ENCODE results near the gene CYB5R4.

GRCh38 chr6:83827050-83827449, 32.4 kb upstream of the CYB5R4 start:
- TF ChIP-seq, protein P1, sequence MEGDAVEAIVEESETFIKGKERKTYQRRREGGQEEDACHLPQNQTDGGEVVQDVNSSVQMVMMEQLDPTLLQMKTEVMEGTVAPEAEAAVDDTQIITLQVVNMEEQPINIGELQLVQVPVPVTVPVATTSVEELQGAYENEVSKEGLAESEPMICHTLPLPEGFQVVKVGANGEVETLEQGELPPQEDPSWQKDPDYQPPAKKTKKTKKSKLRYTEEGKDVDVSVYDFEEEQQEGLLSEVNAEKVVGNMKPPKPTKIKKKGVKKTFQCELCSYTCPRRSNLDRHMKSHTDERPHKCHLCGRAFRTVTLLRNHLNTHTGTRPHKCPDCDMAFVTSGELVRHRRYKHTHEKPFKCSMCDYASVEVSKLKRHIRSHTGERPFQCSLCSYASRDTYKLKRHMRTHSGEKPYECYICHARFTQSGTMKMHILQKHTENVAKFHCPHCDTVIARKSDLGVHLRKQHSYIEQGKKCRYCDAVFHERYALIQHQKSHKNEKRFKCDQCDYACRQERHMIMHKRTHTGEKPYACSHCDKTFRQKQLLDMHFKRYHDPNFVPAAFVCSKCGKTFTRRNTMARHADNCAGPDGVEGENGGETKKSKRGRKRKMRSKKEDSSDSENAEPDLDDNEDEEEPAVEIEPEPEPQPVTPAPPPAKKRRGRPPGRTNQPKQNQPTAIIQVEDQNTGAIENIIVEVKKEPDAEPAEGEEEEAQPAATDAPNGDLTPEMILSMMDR (IDR thresholded peaks at IDR 0.05) = no peak
- no peak for TF ChIP-seq EZH2 (IDR thresholded peaks at IDR 0.05; ENCODE audit: borderline replicate concordance, insufficient read depth, low read depth, low read length, poor library complexity, severe bottlenecking)
